Endothelial cell of umbilical vein (primary cell): ENCODE measurements around the gene TTLL13. TPM values are rescaled to one million over a fixed set of nuclear protein-coding genes. Genes with fewer than 3 reads are reported as not detected.

Source experiments
- BruUV-seq: library from RNA; stranded (reverse); fragments of 400-500 nt; replicated peaks from 2 replicates; lab custom pipeline; 2021; lab: Mats Ljungman, UMichigan
- CTCF ChIA-PET: fragments of 300-600, 350-600 bp; sonication (Branson Sonifier 250); formaldehyde crosslinking; loops from one replicate; lab custom pipeline; 2021; ENCODE audit warnings: antibody characterized with exemption, inconsistent platforms; lab: Charles Lee
- POLR2A ChIA-PET: fragments of 300-600, 350-600 bp; sonication (Branson Sonifier 250); formaldehyde crosslinking; loops from one replicate; lab custom pipeline; 2021; ENCODE audit warnings: antibody characterized with exemption, inconsistent platforms; lab: Charles Lee
- DNase-seq: peaks from one replicate; pipeline ENCODE4 v3.0.0-alpha.2; 2011; ENCODE audit warnings: low read depth, low spot score
- FAIRE-seq: peaks from 2 replicates; lab custom pipeline; 2011; peaks lifted over from hg19 to GRCh38; lab: Jason Lieb, UNC
- H2AFZ ChIP-seq: 2 replicates; pipeline ENCODE4 v1.6.0; 2012; ENCODE audit warnings: low read depth, low read length, control low read depth, inconsistent platforms
- H3K27ac ChIP-seq: 2 replicates; pipeline ENCODE4 v1.5.1; 2011; ENCODE audit warnings: low read depth, mild to moderate bottlenecking, control low read depth, low read length, moderate library complexity; ENCODE audit not compliant: insufficient read depth
- H3K27me3 ChIP-seq, 2 experiments: 2 replicates each; pipeline versions ENCODE4 v1.6.0 to v1.6.1; 2011; ENCODE audit warnings: low read length in 2 of 2, mixed read lengths in 1 of 2; ENCODE audit not compliant: control insufficient read depth in 2 of 2, insufficient read depth in 2 of 2
- H3K36me3 ChIP-seq, 2 experiments: 2 replicates in 1 of 2; 3 replicates in 1 of 2; pipeline ENCODE4 v1.5.1; 2011; ENCODE audit warnings: low read length in 2 of 2, mild to moderate bottlenecking in 1 of 2, moderate library complexity in 1 of 2; ENCODE audit not compliant: control insufficient read depth in 2 of 2, insufficient read depth in 2 of 2; ENCODE audit errors: extremely low read depth in 1 of 2
- H3K4me1 ChIP-seq: 3 replicates; pipeline ENCODE4 v1.5.1; 2011; ENCODE audit warnings: mild to moderate bottlenecking, low read length; ENCODE audit not compliant: control insufficient read depth, insufficient read depth; ENCODE audit errors: extremely low read depth
- H3K4me2 ChIP-seq: 2 replicates; pipeline ENCODE4 v1.6.1; 2011; ENCODE audit warnings: low read length, control low read depth, mixed read lengths; ENCODE audit not compliant: insufficient read depth
- H3K4me3 ChIP-seq, 3 experiments: fragments of 200-600 bp in 1 of 3; sonication (generic), shearing (Covaris generic) in 1 of 3; replicated peaks in 1 of 3; 2 replicates each; pipeline ENCODE4 v1.5.1; 2011 to 2016; ENCODE audit warnings: control low read depth in 3 of 3, low read length in 3 of 3, mild to moderate bottlenecking in 2 of 3, inconsistent platforms in 1 of 3, low read depth in 1 of 3, moderate library complexity in 1 of 3; ENCODE audit not compliant: insufficient read depth in 1 of 3
- H3K79me2 ChIP-seq: 2 replicates; pipeline ENCODE4 v1.6.0; 2012; ENCODE audit warnings: low read length, inconsistent platforms; ENCODE audit not compliant: control insufficient read depth, insufficient read depth
- H3K9ac ChIP-seq: replicated peaks from 2 replicates; pipeline ENCODE3; 2011; ENCODE audit warnings: low read length, control low read depth; ENCODE audit not compliant: insufficient read depth; ENCODE audit errors: extremely low read depth
- H3K9me1 ChIP-seq: replicated peaks from 3 replicates; pipeline ENCODE4 v1.6.0; 2011; ENCODE audit warnings: mild to moderate bottlenecking, low read length; ENCODE audit not compliant: control insufficient read depth, insufficient read depth; ENCODE audit errors: extremely low read depth
- H3K9me3 ChIP-seq: replicated peaks from 2 replicates; pipeline ENCODE4 v1.5.1; 2012; ENCODE audit warnings: low read length, inconsistent platforms; ENCODE audit not compliant: control insufficient read depth, insufficient read depth
- H4K20me1 ChIP-seq: replicated peaks from 2 replicates; pipeline ENCODE3; 2011; ENCODE audit warnings: mild to moderate bottlenecking, low read length; ENCODE audit not compliant: control insufficient read depth, insufficient read depth; ENCODE audit errors: extremely low read depth
- EZH2 ChIP-seq: IDR thresholded peaks from 2 replicates; pipeline ENCODE4 v1.6.1; 2012; ENCODE audit warnings: borderline replicate concordance, low read depth, mild to moderate bottlenecking, moderate library complexity, low read length, inconsistent platforms; ENCODE audit not compliant: severe bottlenecking
- FOS ChIP-seq: IDR thresholded peaks from 2 replicates; pipeline ENCODE4 v1.6.1; 2011; ENCODE audit warnings: mild to moderate bottlenecking, low read length, moderate library complexity, borderline replicate concordance; ENCODE audit not compliant: insufficient read depth
- GATA2 ChIP-seq: IDR thresholded peaks from 2 replicates; pipeline ENCODE4 v1.7.0; 2011; ENCODE audit warnings: low read depth, mild to moderate bottlenecking, moderate library complexity, mixed read lengths, low read length; ENCODE audit not compliant: insufficient read length, insufficient read depth
- JUN ChIP-seq: IDR thresholded peaks from 2 replicates; pipeline ENCODE4 v1.6.1; 2011; ENCODE audit warnings: borderline replicate concordance, low read depth; ENCODE audit not compliant: insufficient read length, insufficient read depth
- MAX ChIP-seq: IDR thresholded peaks from 2 replicates; pipeline ENCODE4 v1.6.1; 2011; ENCODE audit not compliant: insufficient read depth, insufficient read length
- MYC ChIP-seq: IDR thresholded peaks from one replicate; pipeline ENCODE4 v1.6.1; 2011; ENCODE audit warnings: mild to moderate bottlenecking, low read depth, low read length
- POLR2A ChIP-seq: IDR thresholded peaks from 2 replicates; pipeline ENCODE4 v1.6.1; 2012; ENCODE audit warnings: low read depth, mild to moderate bottlenecking, control low read depth, low read length
- POLR2AphosphoS5 ChIP-seq: IDR thresholded peaks from 2 replicates; pipeline ENCODE4 v1.6.1; 2012; ENCODE audit warnings: low read depth, mild to moderate bottlenecking, control low read depth, low read length, moderate library complexity; ENCODE audit not compliant: insufficient read depth
- dilution Hi-C: fragments of 300-500 bp; cut with MboI; formaldehyde crosslinking; loops from one replicate; pipeline ENCODE4 v1.15.0; 2019; ENCODE audit warnings: low sequenced_read_pairs; ENCODE audit not compliant: extremely low pct_ligation_motif_present
- intact Hi-C: fragments of 100-400 bp; cut with micrococcal nuclease; formaldehyde crosslinking; loops from one replicate; pipeline ENCODE4 v1.10.0; 2022
- polyA plus RNA-seq, 4 experiments: library from polyadenylated mRNA; depleted of rRNA in 3 of 4; stranded (reverse) in 3 of 4; unstranded in 1 of 4; fragments of >200 nt; gene quantifications; 2 replicates each; pipeline versions ENCODE4 v1.2.1 to v1.2.3, GENCODE V29; 2011 to 2012; ENCODE audit warnings: missing spikeins in 1 of 4
- total RNA-seq: library from RNA; stranded (reverse); gene quantifications from 2 replicates; pipeline ENCODE4 v1.2.3, GENCODE V29; 2021
- TF ChIP-seq, protein P1 (sequence below), 2 donors: IDR thresholded peaks; 1 replicate in 1 of 2; 2 replicates in 1 of 2; pipeline ENCODE4 v1.5.1; 2011; ENCODE audit warnings: low read length in 2 of 2, mild to moderate bottlenecking in 2 of 2, moderate library complexity in 2 of 2, control low read depth in 1 of 2, inconsistent platforms in 1 of 2, low read depth in 1 of 2; ENCODE audit not compliant: insufficient read depth in 1 of 2; ENCODE audit errors: extremely low read depth in 1 of 2

The TTLL13 gene
- total and polyA plus RNA-seq, 2 donors (not counting 3 experiments of a cell fraction or from before 2014, with no cell fraction given), result 0.04 TPM; not detected in 1

GRCh38 chr15:90225047-90225446 is 24.3 kb upstream of the TTLL13 start:
- DNase-seq (no peak), FAIRE-seq (no peak)
- TF ChIP-seq EZH2, result no peak
- TF ChIP-seq, protein P1, sequence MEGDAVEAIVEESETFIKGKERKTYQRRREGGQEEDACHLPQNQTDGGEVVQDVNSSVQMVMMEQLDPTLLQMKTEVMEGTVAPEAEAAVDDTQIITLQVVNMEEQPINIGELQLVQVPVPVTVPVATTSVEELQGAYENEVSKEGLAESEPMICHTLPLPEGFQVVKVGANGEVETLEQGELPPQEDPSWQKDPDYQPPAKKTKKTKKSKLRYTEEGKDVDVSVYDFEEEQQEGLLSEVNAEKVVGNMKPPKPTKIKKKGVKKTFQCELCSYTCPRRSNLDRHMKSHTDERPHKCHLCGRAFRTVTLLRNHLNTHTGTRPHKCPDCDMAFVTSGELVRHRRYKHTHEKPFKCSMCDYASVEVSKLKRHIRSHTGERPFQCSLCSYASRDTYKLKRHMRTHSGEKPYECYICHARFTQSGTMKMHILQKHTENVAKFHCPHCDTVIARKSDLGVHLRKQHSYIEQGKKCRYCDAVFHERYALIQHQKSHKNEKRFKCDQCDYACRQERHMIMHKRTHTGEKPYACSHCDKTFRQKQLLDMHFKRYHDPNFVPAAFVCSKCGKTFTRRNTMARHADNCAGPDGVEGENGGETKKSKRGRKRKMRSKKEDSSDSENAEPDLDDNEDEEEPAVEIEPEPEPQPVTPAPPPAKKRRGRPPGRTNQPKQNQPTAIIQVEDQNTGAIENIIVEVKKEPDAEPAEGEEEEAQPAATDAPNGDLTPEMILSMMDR (IDR thresholded peaks at IDR 0.05; ENCODE audit: extremely low read depth in 1 of 2, insufficient read depth in 1 of 2, low read depth in 1 of 2, low read length in 2 of 2), result no peak
- no peak for TF ChIP-seq GATA2
- TF ChIP-seq POLR2AphosphoS5, result no peak
- TF ChIP-seq POLR2A, result no peak
- TF ChIP-seq MAX, result no peak
- no peak for TF ChIP-seq JUN
- TF ChIP-seq FOS, result no peak
- no peak for TF ChIP-seq MYC
- H4K20me1 ChIP-seq, result no peaks in the 10 kb centered on the region
- no peak overlapping the region for H3K4me3 ChIP-seq
- no peak overlapping the region for H3K9ac ChIP-seq
- BruUV-seq, result no TSS peak
- dilution Hi-C loops, result no loop called here
- no peaks in the 10 kb centered on the region for H3K9me1 ChIP-seq
- H3K4me1 ChIP-seq, result no peaks in the 10 kb centered on the region
- H3K4me2 ChIP-seq, result no peak overlapping the region
- CTCF ChIA-PET, result interaction anchor here (1.3 kb wide), 1 partner anchor 11 kb away, joined by 5 read pairs; no protein-coding TSS in a partner anchor
- H2AFZ ChIP-seq, result no peak overlapping the region
- H3K27me3 ChIP-seq, result no peaks in the 10 kb centered on the region
- intact Hi-C loops, result no loop called here
- no peaks in the 10 kb centered on the region for H3K79me2 ChIP-seq
- peaks cover 3 to 9% of the 10 kb centered on the region in 2 experiments for H3K36me3 ChIP-seq
- H3K9me3 ChIP-seq, result no peaks in the 10 kb centered on the region
- POLR2A ChIA-PET, result no interaction called here
- H3K27ac ChIP-seq, result no peak overlapping the region
